HG02759 (cell line): ENCODE data around the gene BICC1.

Experiments used
- ATAC-seq: cut with Tn5 transposase; IDR thresholded peaks from one replicate; pipeline ENCODE4 v1.9.1; 2021; ENCODE audit warnings: mild to moderate bottlenecking, moderate library complexity; ENCODE audit not compliant: unreplicated experiment

BICC1 gene

GRCh38 chr10:58698777-58699356 lies 186.2 kb downstream of the BICC1 start:
- no peak for ATAC-seq

- ATAC-seq, result no peak
Measured at GRCh38 chr10:58700591-58700990, 187.9 kb downstream of the BICC1 start.

- no peak for ATAC-seq
Measured at GRCh38 chr10:58701405-58702135, 188.9 kb downstream of the BICC1 start.

- no peak for ATAC-seq
Measured at GRCh38 chr10:58704226-58704625, 191.6 kb downstream of the BICC1 start.

- no peak for ATAC-seq
Measured at GRCh38 chr10:58704671-58705141, 192.0 kb downstream of the BICC1 start.

- no peak for ATAC-seq
Measured at GRCh38 chr10:58706836-58707235, 194.2 kb downstream of the BICC1 start.

GRCh38 chr10:58712141-58712540 lies 199.5 kb downstream of the BICC1 start:
- no peak for ATAC-seq

GRCh38 chr10:58712982-58713381 lies 200.3 kb downstream of the BICC1 start:
- no peak for ATAC-seq

GRCh38 chr10:58714409-58714808 lies 201.7 kb downstream of the BICC1 start:
- ATAC-seq, result no peak

- ATAC-seq, result no peak
Measured at GRCh38 chr10:58715061-58715460, 202.4 kb downstream of the BICC1 start.

- ATAC-seq, result no peak
Measured at GRCh38 chr10:58718596-58718995, 205.9 kb downstream of the BICC1 start.

GRCh38 chr10:58721601-58722281 lies 209.1 kb downstream of the BICC1 start:
- ATAC-seq, result no peak

- ATAC-seq, result no peak
Measured at GRCh38 chr10:58723186-58723585, 210.5 kb downstream of the BICC1 start.

GRCh38 chr10:58723966-58724365 lies 211.3 kb downstream of the BICC1 start:
- no peak for ATAC-seq

- no peak for ATAC-seq
Measured at GRCh38 chr10:58724781-58725180, 212.1 kb downstream of the BICC1 start.

GRCh38 chr10:58725901-58726300 lies 213.2 kb downstream of the BICC1 start:
- ATAC-seq, result no peak

GRCh38 chr10:58727633-58728032 lies 215.0 kb downstream of the BICC1 start:
- no peak for ATAC-seq

- ATAC-seq, result no peak
Measured at GRCh38 chr10:58731276-58731675, 218.6 kb downstream of the BICC1 start.

- ATAC-seq, result no peak
Measured at GRCh38 chr10:58733436-58733835, 220.8 kb downstream of the BICC1 start.

- ATAC-seq, result no peak
Measured at GRCh38 chr10:58734116-58734515, 221.4 kb downstream of the BICC1 start.

GRCh38 chr10:58734664-58735063 lies 222.0 kb downstream of the BICC1 start:
- no peak for ATAC-seq

- no peak for ATAC-seq
Measured at GRCh38 chr10:58735087-58735486, 222.4 kb downstream of the BICC1 start.
